ENCODE data around the gene HOXC12.

The HOXC12 gene

DNA sequence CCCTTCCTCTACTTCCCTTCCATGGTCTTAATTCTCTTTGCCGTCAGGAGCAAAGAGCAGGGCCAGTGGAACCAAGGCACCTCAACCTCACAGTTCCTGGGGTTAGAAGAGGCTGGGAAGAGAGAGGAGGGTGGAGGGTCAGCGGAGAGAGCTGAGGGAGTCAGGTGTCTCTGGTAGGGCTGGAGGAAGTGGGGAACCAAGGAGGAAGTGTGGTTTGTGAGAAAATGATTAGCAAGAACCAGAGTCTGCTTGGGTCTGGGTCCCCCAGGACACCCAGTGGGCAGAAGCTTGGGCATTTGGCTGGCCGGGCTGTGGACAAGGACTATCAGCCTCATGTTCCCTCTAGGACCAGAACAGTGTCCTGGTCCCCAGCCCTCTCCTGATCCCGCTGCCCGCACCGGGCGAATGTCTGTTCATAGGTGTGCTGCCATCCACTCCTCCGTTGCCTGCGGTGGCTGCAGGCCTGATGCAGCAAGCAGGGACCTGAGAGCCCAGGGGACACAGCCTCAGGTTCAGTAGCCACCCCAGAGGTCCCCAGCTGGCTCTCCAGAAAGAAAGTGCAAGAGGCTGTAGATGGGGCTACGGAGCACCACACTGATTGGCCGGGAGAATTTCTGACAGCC, 2.3 kb downstream of the HOXC12 start:
- no peak for DNase-seq

DNA sequence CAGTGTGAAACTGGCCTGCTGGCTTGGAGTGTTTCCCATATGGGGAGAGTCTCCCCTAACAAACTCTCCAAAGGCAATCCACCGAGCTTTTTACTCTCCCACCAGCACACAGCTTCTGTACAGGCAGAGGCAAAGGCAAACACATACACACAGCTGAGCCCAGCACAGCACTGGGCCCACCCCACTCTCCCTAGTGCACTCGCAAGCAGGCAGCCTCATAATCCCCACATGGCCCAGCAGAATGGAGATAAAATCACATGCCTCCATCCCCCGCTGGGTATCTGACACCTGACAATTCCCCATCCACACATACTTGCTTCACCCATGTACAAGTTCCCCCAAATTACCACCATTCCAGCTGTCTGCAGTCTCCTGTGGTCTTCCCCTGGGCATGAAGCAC, 3.4 kb downstream of the HOXC12 start:
- no peak for DNase-seq

DNA sequence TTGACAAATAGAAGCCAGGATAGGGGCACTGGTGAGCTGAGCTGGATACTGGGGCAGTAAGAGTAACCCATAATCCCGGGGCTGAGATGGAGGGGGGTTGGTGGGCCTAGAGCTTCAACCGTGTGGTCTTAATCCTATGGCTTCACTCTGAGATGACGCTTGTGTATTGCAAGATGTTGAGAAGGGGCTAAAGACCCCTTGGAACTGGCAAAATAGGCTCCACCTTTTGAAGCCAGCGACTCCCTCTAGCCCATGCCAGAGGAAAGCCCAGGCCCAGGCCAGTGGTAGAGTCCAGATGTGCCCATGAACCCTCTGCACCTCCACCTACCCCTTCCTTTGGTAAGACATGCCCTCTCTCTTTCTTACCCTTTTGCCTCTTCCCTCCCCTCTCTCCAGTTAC, 4.6 kb downstream of the HOXC12 start:
- no peak for DNase-seq

DNA sequence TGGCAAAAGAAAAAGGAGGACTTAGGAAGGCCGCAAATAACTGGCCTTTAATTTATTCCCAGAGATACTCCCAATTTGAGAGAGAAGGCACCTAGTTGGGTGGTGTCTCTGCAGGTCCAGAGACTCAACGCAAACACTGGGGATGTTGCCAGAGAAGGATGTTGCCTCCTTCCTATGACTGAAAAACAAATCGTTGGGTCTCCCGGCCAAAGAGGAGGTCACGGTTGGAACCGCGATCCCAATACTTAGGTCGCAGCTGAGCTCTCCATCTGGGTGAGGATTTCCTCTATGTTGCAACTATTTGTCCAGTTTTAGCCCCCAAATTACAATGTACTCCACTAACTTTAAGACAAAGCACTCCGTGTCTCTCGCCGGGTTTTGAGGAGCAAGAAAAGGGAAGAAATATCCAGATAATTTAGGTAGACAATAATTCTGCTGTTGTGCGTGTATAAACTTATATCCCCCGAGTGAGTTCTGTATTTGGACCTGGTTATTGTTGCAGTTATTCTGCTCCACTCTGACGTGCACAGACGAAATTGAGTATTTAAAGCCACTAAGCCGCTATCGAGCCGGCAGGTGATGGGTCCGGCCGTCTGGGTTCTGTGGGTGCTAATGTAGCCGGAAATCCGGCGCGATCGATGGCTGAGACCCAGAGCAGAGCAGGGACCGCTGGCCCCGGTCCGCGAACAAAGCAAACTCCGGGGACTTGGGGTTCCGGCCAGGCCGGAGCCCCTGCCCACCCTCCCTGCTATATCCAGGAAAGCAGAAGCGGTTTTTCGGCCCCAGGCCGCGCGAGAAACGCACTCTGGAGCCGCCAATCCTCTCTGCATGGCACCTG, 5.7 kb downstream of the HOXC12 start:
- no peak for DNase-seq

DNA sequence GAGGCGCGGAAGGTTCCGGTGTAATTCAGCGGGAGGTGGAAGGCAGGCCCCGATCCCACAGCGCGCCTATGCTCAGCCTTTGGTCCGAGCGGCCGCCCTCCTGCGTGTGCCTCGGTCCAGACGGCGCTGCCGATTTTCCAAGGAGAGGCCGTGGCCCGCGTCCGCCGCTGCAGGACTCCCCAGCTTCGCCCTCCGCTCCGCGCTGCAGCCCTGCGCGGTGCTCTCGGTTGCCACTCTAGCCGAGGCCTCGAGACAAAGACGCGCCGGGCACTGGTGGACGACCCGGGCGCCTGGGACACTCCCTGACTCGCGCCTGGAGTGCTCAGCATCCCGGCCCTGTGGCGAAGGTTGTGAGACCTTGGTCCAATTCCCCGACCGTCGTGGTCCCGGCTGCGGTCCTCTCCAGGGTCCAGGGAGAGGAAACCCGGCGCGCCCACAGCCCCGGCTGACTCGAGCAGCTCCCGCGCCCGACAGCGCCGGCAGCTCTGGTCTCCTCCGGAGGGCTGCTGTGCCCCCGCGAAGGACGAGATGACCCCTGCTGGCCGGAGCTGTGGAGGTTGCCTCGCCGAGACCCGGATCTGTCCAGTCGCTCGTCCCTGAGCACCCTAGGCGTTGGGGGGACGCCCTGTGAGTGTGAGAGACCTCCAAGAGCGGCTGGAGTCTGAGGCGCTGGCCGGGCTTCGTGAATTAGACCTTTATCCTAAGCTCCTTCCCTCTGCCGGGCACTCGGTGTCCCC, 6.5 kb downstream of the HOXC12 start:
- no peak for DNase-seq

DNA sequence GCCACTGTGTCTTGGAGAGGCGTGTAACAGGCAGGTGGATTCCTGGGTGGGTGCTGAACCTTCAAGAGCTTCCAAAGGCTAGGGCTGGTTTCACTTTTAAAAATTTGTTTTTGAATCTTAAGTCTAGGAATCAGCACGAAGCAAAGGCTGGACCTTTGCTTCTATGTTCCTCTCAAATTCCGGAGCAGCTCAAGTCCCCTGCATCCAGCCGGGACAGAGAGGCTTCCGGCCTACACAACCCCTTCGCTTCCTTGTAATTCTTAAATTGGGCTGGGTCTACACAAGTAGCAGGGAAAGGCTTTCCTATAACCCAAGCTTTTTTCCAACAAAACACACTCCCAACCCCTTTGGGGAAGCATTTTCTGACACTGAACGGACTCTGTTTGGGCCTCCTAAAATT, 8.3 kb downstream of the HOXC12 start:
- no peak for DNase-seq

DNA sequence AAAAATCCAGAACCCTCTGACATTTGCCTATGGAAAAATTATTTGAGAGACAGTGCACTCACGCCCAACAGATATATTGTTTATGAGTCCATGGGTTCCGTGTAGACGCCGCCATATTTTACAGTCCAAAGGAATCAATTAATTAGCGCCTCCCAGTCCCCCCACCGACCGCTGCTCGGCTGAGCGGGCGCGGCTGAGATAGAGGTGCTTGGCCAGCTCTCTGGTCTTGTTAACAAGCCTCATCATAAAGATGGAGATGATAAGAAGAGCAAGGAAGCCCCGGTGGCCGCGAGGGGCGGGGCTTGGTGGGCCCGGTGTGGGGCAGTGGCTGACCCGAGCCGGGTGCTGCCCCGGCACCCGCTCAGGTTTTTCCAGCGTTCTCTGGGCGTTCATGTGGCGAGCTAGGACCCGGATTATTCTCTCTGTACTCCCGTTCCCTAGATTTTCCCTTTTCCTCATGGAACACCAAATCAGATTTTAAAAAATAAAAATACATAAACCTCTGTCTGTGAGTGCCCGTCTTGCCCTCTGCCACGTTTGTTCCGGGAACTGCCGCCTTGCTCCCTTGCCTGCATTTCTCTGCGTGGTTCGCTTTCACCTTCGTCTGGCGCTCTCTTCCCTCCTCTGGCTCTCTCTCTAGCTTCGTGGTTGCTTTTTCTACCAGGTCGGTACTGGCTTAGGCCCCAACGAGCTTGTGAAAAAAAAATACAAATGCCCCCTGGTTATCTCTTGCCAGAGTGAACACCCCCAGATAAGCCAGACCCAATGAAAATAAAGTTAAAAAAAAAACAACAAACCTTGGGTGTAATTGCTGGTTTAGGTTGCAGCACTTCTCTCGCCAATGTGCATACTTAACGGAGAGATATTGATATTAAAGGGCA, 9.0 kb downstream of the HOXC12 start:
- no peak for DNase-seq

DNA sequence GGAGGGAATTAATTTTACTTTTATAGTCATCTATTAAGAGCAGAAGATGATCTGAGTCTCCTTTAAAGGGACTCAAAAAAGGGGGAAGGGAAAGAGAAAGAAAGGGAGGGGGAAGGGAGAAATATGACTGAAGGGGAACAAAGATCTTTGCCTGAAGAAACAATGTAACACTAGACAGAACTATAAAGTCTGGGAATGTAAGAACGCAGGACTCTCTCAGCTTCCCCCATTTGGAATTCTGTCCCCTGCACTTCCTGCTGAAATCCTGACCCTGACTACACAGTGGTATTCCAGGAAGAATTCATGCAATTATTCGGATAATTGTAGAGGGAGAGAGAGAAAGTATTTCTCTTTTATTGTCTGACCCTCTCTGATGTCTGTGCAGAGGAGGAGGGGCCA, 9.6 kb downstream of the HOXC12 start:
- DNase-seq = no peak

DNA sequence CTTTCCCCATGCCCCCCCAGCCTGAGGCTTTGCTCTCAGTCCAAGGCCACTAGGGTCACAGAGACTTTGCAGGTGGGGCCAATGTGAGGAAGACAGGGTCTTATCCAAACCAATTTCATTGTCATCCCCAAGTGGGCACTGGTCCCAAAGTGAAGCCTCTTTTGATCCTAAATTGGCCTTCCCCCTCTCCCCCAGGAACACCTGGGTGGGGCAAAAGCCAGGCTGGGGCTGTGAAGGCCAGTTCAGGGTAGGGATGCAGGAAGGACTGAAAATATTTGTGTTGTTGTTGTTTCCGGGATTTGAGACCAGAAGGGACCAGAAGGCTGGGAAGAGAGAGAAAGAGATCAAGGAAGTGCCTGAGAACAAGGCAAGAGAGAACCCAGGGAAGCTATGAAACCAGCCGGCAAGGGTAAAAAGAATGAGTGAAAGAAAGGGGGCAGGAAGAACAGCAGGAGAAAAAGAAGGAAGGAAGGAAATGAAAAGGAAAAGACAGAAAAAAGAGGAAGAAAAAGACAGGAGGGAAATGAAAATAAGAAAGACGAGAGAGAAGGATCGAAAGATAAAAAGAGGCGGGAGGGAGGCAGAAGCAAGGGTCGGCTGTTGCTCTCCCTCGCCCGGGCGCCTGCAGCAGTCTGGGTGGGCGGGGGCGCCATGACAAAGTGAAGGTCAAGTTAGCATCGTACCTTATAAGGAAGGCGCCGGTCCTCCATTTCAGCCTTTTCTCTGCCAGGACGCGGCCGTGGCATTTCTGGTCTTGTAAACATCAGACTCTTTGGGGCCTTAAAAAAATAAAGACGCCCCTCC, 10.8 kb downstream of the HOXC12 start:
- DNase-seq = no peak

DNA sequence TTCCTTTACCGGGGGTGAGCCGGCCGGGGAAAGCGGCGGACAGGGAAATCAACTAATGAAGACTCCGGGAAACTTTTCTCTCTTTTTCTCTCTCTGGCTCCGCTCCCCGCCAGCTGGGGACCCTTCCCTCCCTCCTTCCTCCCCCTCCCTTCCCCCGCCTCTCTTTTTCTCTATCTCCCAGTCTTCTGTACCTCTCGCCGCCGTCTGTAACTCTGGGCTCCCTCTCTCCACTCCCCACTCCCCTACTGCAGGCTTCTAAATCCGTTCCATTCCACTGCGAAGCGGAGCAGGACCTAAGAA, 11.3 kb downstream of the HOXC12 start:
- DNase-seq = no peak

DNA sequence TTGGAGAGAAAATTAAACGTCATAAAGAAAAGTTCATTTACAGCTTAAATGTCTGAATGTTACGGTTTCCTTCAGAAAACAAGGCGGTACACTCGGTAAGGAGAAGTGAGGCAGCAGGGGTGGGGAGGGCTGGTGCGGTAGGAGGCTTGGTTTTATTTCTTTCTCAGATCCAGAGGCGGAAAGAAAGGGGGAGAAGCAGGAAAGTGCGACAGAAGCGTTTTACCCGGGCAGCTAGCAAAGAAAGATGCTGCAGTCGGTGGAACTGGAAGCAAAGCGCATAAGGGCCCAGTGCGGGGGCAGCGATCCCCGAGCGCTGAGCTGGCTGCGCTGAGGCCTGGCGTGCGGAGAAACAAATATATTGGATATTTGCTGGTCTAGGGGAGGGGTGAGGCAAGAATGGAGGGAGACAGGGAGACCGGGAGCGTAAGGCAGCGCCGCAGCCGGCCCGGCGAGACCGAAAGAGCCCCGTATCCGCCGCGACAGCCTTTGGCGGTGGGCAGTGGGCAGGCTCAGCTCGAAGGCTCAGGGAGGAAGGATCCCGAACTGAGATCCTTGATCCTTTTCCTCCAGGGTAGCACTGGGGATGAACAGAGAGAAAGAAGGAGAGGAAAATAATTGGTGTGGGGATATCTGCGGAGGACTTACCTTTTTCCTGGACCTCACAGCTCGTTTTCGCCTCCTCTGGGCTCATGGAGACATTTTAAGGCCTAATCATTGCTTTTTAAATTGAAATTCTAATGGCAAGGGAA, 11.9 kb downstream of the HOXC12 start:
- no peak for DNase-seq

DNA sequence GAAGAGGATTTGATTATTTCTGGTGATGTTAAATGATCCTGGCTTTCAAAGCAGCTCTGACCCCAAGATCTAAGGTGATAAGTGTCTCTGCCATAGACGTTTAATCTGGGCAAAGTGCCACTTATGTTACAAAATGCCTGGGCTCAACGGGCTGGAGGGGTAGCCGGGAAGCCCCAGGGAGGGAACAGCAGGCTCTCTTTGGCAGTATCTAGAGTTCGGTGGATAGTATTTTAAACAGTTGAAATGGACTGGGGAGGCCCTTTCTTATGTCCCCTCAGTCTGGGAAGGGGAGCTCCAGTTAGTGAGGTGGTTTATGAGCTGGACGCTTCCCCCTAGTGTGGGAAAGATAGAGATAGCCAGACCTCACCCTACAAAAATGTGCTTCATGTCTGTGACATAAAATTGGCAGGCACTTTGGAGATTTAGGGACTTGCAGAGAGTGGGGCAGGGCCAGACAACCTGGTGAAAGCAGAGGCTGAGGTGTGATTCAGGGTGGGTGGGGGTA, 12.8 kb downstream of the HOXC12 start:
- no peak for DNase-seq

DNA sequence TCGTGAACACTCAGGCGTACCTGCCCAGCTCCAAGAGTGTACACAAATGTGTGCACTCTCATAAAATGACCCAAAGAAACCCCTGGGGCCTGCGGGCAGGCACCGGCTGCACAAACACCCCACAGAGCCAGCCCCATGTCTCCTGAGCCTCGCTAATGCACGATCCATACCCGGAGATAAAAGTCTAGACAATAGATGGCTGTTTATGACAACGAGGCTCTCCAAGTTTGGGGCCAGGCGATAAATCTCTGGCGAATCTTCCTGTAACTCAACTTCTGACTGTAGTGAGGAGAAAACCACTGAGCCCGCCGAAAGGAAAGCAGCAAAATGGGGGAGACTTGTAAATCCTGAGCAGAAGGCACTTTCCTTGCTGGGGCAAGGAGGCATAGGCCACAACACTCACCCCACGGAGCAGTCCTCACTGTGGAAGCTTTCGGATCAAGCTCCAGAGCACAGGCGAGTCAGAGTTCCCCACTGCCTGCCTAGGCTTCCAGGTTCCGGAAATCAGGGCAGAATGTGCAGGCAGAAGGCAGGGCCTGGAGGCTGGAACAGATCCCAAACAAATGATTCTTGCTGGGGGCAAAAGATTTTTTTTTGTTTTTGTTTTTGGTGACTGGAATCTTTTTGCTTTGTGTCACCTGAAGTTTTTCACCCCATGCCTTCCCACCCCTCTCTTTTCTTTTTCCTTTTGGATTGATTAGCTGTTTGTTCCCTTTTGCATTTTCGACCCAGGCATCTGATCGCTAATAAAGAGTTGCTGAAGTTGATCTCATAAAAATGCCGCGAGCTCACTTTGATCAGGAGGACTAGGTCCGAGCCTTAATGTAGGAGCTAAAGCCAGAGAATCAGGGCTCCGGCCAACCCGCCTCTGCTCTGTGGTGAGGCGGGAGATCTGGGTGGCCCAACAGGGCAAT, 13.8 kb downstream of the HOXC12 start:
- DNase-seq = no peak

DNA sequence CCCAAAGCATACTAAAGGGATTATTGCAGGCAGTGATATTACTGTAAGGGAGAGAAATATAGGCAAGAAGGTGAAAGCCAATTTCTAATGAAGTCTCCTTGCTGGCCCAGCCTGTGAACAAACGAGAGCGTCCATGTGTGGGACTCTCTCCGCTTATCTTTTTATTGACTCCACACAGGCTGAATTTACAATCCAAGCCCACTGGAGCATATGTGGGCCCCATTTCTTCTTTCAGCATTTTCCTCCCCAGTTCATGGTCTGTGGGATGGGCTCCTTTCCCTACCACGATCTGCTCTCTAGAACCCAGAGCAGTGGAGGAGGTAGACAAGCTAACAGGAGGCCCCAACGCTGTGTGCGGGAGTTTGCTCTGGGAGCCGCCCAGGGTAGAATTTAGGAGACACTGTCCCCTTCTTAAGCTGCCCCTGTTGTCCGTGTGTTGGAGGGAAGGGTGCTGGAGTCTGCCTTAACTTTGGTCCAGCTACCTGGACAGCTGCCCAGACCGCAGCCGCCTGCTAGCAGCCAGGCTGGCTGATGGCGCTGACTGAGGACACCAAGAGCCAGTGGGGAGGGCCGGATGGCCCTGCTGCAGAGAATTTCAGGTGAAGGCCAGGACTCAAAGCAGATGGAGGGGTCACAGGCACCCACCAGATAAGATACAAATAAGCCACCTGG, 15.0 kb downstream of the HOXC12 start:
- DNase-seq = no peak

DNA sequence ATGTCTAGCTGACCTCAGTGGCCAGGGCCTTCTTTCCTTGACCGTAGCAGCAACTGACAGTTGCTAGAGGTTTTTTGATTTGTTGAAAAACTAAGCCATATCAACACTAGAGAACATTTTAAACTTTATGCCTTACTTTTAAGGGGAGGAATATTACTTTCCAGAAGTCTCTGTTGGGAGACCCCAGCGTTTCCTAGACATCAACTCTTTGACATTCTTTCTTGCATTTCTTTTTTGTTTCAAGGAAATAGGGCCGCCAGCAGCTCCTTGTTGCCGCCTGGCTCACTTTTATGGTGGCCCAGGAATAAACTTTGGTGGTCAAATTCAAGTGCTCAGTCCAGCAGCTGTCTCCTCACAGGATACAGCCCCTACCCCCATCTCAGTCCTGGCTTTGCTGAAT, 15.7 kb downstream of the HOXC12 start:
- DNase-seq = no peak

DNA sequence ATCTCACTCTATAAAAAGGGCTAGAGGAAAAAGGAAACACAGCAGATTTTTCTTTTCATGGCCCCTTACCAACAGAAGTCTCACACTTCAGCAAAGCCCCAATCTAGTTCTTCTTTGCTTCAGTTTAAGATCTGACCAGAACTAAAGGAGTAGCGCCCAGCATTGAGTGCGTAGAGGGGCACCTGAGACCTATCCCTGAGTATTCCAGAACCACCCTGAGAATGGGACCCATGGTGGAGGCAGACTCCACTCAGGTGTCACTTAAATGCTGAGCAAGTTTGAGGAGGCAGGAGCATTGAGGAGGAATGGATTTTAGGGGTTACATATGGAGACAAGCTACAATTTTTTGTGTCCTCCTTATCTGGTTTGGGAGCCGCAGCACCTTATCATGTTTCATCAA, 16.4 kb downstream of the HOXC12 start:
- DNase-seq = no peak

DNA sequence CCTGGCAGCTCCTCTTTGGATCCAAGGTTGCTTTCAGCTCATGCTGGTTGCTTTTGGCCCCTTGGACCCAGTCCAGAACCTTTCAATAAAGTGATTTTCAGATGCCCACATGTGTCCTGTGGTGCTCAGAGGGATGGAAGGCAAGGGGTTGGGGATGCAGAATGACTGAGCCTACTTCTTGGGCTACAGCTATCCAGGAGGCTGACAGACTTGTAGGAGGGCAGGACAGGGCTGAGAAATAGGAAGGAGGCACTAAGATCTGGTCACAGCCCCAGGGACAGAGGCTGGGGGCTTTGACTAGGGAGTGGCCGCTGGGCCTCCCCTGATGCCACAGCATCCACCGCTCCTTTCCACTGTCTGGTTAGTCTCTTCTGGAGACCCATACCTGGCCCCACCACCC, 17.0 kb downstream of the HOXC12 start:
- DNase-seq = no peak

DNA sequence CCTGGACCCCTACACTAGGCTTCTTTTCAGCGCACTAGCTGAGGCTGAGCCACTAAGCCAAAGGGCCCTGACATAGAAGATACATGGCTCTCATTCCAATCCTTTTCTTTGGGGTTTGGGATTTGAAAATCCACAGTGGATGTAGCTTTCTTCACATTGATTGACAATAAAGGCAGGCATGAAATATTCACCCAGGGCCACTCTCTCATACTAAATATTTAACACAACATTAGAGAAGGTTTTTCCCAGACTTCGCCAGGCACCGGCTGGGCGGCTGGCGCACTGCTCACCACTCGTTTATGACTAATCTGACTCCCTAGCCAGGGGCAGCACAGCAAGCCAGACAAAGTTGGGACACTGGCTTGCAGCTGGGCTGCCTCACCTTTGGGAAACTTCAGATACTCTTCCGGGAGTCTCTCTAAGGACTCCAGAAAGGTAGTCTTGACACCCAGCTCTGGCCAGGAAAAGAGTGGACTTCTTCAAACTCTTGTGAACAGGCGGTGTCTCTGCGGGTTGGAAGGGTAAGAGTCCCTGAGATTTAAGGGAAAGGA, 17.5 kb downstream of the HOXC12 start:
- DNase-seq = no peak

DNA sequence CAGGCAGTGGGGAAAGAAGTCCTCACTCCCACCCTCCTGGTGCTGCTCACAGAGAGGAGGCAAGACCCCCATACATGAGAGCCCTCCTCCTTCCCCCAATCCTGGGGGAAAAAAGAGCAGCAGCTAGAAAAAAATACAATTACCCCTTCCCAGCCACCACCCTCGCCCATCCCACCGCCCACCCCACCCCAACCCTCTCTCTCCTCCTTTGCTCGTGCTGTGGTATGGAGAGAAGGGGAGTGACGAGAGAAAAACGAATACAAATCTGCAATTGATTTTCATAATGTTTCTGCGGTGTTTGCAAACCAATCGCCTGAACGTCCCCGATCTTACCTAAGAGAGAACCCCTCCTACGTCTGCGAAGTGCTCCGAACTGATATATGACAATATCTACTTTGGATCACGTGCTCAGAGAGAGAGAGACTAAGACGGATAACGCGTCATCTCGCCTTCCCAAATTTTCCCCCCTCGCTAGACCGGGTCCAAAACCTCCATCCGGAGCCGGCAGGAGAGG, 18.1 kb downstream of the HOXC12 start, which contains the start of gene HOXC11:
HOXC11 (plus strand) TSS at position 405 of the 514 bp plus-strand sequence. CDS start 116 bp downstream, outside the sequence.
- DNase-seq = no peak

All from NCI-H2081 treated with DMSO at 0.1 percent for 48 hours (cell line).